ENCODE data around the gene ANAPC7.

DNA sequence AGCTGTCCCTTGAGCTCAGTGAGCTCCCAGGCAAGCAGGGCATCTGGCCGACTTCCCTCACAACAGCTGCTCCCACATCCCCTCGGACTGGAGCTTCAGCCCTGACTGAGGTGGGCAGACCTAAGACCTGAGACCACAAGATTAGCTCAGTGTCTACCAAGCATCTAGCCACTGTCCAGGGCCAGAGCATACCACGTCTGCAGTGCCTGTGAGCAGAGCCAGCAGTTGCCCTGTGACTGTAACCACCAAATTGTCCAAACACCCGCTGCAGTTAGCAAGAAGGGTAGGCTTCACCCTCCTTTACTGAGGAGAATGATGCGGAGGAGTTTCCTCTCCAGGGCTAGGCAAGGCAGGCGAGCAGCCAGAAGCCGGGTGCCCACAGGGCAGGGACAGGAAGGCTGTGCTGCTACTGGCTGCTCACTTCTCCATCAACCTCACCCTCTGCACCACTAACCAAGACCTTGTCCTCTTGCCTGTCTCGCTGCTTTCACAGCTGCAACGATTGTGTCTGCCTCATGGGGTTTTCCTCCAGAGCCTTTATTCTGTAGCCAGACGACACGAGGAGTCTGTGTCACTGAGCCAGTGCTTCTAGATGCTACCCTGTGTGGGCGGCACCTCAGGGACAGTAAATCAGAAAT is 53.9 kb downstream of the ANAPC7 start:
- TF ChIP-seq EZH2 (IDR thresholded peaks at IDR 0.05; ENCODE audit: borderline replicate concordance, low read depth, low read length, poor library complexity, severe bottlenecking) (no peak), CTCF (conservative IDR thresholded peaks at IDR 0.05; ENCODE audit: low read depth, low read length) (no peak)
